Ovary (tissue), 3 donors: ENCODE data around the gene MYO1H.

Experiments
- CTCF ChIP-seq, 3 donors: fragments of 450-650 bp in 2 of 3; fragments of 200-600 bp in 1 of 3; IDR thresholded peaks; one replicate each; pipeline versions ENCODE4 v1.5.1 to v1.8.0; 2016 to 2022; ENCODE audit warnings: antibody characterized with exemption in 3 of 3, mild to moderate bottlenecking in 1 of 3
- EP300 ChIP-seq: sonication (generic); formaldehyde crosslinking; IDR thresholded peaks from one replicate; pipeline ENCODE4 v1.6.1; 2017; ENCODE audit warnings: antibody characterized with exemption
- POLR2A ChIP-seq: fragments of 450-650 bp; IDR thresholded peaks from one replicate; pipeline ENCODE4 v1.6.1; 2017; ENCODE audit warnings: antibody characterized with exemption, mild to moderate bottlenecking, moderate library complexity
- donor health status: DM: no; HTN: no; CAD: no.

- no peak for TF ChIP-seq POLR2A
- TF ChIP-seq CTCF (IDR thresholded peaks at IDR 0.05), result no peak
- TF ChIP-seq EP300, result no peak
These were observed 134.8 kb downstream of the MYO1H start for GRCh38 chr12:109482491-109482890.
